Mammary epithelial cell (primary cell): ENCODE measurements around the gene OR8B8.

ENCODE experiments used
- CTCF ChIP-seq, 2 donors: IDR thresholded peaks in 1 of 2; conservative IDR thresholded peaks in 1 of 2; 2 replicates each; pipeline ENCODE4 v1.5.1; 2011 to 2012; ENCODE audit warnings: inconsistent platforms in 2 of 2, low read length in 2 of 2, mild to moderate bottlenecking in 2 of 2, control low read depth in 1 of 2, low read depth in 1 of 2; ENCODE audit not compliant: insufficient read depth in 1 of 2; ENCODE audit errors: extremely low read depth in 1 of 2
- EZH2 ChIP-seq: IDR thresholded peaks from 2 replicates; pipeline ENCODE4 v1.6.1; 2012; ENCODE audit warnings: low read length, inconsistent platforms, borderline replicate concordance

GRCh38 chr11:124493016-124493655 lies 47.6 kb upstream of the OR8B8 start:
- TF ChIP-seq CTCF (conservative IDR thresholded peaks at IDR 0.05 in 1 of 2, IDR thresholded peaks at IDR 0.05 in 1 of 2; ENCODE audit: extremely low read depth in 1 of 2, insufficient read depth in 1 of 2, low read depth in 1 of 2, low read length in 2 of 2) (no peak), EZH2 (no peak)
